HepG2 (cell line): Measurements from ENCODE around the gene SYNGR4. TPM values are rescaled to one million over a fixed set of nuclear protein-coding genes. Genes with fewer than 3 reads are reported as not detected.

ENCODE experiments used
- BHLHE40 ChIP-seq: IDR thresholded peaks from 2 replicates; pipeline ENCODE4 v1.6.1; 2011; ENCODE audit warnings: low read length, improper control_type of control experiment
- EEA1 ChIP-seq: sonication (generic); formaldehyde crosslinking; IDR thresholded peaks from 2 replicates; pipeline ENCODE4 v1.5.1; 2020; ENCODE audit warnings: mild to moderate bottlenecking, missing genetic modification reagents, borderline replicate concordance
- FOXA1 ChIP-seq, 2 experiments: fragments of 450-650 bp in 1 of 2; sonication (generic) in 1 of 2; formaldehyde crosslinking in 1 of 2; IDR thresholded peaks; 2 replicates each; pipeline versions ENCODE4 v1.4.0 to v1.6.1; 2016 to 2020; ENCODE audit warnings: missing genetic modification reagents in 1 of 2
- FOXK2 ChIP-seq: fragments of 450-650 bp; IDR thresholded peaks from 2 replicates; pipeline ENCODE4 v1.6.1; 2016
- JUNB ChIP-seq: sonication (generic); formaldehyde crosslinking; IDR thresholded peaks from 2 replicates; pipeline ENCODE4 v1.8.0; 2022; ENCODE audit warnings: missing genetic modification reagents, mild to moderate bottlenecking, borderline replicate concordance
- NCOR1 ChIP-seq: fragments of 200-600 bp; sonication (generic); IDR thresholded peaks from 2 replicates; pipeline ENCODE4 v1.7.0; 2017; ENCODE audit warnings: antibody characterized with exemption, low read length, borderline replicate concordance
- PHF21A ChIP-seq: sonication (generic); formaldehyde crosslinking; IDR thresholded peaks from 2 replicates; pipeline ENCODE4 v1.5.0; 2020; ENCODE audit warnings: mild to moderate bottlenecking, missing genetic modification reagents
- RARG ChIP-seq: sonication (generic); formaldehyde crosslinking; IDR thresholded peaks from 2 replicates; pipeline ENCODE4 v1.4.0; 2020; ENCODE audit warnings: low read depth, mild to moderate bottlenecking, missing genetic modification reagents
- TOE1 ChIP-seq: sonication (generic); formaldehyde crosslinking; IDR thresholded peaks from 2 replicates; pipeline ENCODE4 v1.4.0; 2020; ENCODE audit warnings: mild to moderate bottlenecking, missing genetic modification reagents
- ZMAT3 ChIP-seq: sonication (generic); formaldehyde crosslinking; conservative IDR thresholded peaks from 2 replicates; pipeline ENCODE4 v1.7.0; 2021; ENCODE audit warnings: missing genetic modification reagents
- ZNF766 ChIP-seq: sonication (generic); formaldehyde crosslinking; IDR thresholded peaks from 2 replicates; pipeline ENCODE4 v1.5.0; 2020; ENCODE audit warnings: missing genetic modification reagents, borderline replicate concordance
- polyA plus RNA-seq, 8 experiments: library from polyadenylated mRNA; depleted of rRNA in 3 of 8; stranded (reverse) in 7 of 8; unstranded in 1 of 8; fragments of >200 nt; fragmentation: Illumina TruSeq in 4 of 8; extraction: Trizol in 4 of 8; gene quantifications; 2 replicates each; pipeline versions ENCODE4 v1.2.1 to v1.2.3, GENCODE V29; 2011 to 2016; ENCODE audit warnings: low read depth in 4 of 8, missing spikeins in 1 of 8, mixed read lengths in 1 of 8; ENCODE audit not compliant: insufficient read depth in 1 of 8
- total RNA-seq, 5 experiments: library from RNA; depleted of rRNA; stranded (reverse); fragments of >200 nt; fragmentation: Illumina TruSeq; extraction: Trizol; gene quantifications; 2 replicates each; pipeline ENCODE4 v1.2.3, GENCODE V29; 2016; ENCODE audit warnings: low read depth in 1 of 5
- TF ChIP-seq, protein P1 (sequence below): sonication (generic); formaldehyde crosslinking; IDR thresholded peaks from 2 replicates; pipeline ENCODE4 v1.4.0; 2020; ENCODE audit warnings: mild to moderate bottlenecking, missing genetic modification reagents
- TF ChIP-seq, protein P2 (sequence below): IDR thresholded peaks from 2 replicates; pipeline ENCODE4 v1.6.1; 2016; ENCODE audit warnings: missing genetic modification reagents, missing compliant biosample characterization
- TF ChIP-seq, protein P3 (sequence below): sonication (generic); formaldehyde crosslinking; IDR thresholded peaks from 2 replicates; pipeline ENCODE4 v1.5.0; 2020; ENCODE audit warnings: missing genetic modification reagents
- TF ChIP-seq, protein P4 (sequence below): sonication (generic); formaldehyde crosslinking; IDR thresholded peaks from 2 replicates; pipeline ENCODE4 v1.4.0; 2020; ENCODE audit warnings: mild to moderate bottlenecking, missing genetic modification reagents, borderline replicate concordance

The SYNGR4 gene
- total and polyA plus RNA-seq, 2 of the 13 experiments (the other 11 are each of a cell fraction or from before 2014, with no cell fraction given), result not detected

DNA sequence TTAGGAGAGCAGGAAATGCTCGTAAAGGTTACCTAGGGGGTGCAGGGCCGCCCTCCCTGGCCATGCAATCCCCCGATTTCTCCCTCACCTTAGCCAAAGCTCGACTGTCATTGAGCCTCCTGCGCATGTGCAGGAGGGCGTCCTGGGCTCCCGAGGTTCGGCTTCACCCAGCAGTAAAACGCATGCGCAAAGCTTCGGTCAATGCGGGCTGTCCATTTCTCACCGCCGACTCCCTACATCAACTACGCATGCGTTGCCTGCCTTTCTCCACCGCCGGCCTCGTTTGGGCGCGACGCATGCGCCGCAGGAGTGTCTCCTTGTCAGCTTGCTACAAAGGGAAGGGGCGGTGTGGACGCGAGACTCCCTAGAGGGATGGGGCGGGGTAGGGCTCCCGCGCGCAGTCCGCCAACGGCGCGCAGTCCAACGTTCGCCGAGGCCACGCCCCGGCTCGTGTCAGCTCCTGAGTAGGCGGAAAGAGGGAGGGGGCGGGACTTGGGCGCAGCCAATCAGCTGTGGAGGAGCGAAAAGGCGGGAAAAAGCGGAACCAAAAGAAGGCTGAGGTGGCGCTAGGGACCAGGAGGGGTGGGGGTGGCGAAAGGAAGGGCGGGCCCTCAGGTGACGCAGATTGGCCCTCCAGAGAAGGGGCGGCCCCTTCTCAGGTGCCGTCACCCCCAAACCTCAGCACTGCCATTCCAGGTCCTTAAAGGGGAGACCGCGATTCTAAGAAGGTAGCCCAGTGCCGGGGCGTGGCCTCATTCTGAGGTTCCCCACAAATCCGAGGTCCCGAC lies at the start of gene SYNGR4, which contains the start of gene TMEM143 (continued):
- TF ChIP-seq, protein P1, sequence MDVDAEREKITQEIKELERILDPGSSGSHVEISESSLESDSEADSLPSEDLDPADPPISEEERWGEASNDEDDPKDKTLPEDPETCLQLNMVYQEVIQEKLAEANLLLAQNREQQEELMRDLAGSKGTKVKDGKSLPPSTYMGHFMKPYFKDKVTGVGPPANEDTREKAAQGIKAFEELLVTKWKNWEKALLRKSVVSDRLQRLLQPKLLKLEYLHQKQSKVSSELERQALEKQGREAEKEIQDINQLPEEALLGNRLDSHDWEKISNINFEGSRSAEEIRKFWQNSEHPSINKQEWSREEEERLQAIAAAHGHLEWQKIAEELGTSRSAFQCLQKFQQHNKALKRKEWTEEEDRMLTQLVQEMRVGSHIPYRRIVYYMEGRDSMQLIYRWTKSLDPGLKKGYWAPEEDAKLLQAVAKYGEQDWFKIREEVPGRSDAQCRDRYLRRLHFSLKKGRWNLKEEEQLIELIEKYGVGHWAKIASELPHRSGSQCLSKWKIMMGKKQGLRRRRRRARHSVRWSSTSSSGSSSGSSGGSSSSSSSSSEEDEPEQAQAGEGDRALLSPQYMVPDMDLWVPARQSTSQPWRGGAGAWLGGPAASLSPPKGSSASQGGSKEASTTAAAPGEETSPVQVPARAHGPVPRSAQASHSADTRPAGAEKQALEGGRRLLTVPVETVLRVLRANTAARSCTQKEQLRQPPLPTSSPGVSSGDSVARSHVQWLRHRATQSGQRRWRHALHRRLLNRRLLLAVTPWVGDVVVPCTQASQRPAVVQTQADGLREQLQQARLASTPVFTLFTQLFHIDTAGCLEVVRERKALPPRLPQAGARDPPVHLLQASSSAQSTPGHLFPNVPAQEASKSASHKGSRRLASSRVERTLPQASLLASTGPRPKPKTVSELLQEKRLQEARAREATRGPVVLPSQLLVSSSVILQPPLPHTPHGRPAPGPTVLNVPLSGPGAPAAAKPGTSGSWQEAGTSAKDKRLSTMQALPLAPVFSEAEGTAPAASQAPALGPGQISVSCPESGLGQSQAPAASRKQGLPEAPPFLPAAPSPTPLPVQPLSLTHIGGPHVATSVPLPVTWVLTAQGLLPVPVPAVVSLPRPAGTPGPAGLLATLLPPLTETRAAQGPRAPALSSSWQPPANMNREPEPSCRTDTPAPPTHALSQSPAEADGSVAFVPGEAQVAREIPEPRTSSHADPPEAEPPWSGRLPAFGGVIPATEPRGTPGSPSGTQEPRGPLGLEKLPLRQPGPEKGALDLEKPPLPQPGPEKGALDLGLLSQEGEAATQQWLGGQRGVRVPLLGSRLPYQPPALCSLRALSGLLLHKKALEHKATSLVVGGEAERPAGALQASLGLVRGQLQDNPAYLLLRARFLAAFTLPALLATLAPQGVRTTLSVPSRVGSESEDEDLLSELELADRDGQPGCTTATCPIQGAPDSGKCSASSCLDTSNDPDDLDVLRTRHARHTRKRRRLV (CRISPR knock-in tag), result no peak
- TF ChIP-seq NCOR1 (no peak), EEA1 (CRISPR knock-in tag) (no peak), FOXK2 (0 out of 2 replicates have a peak, but pooled peaks have one; percentile 15), BHLHE40 (peak; percentile 73), JUNB (no peak), TOE1 (CRISPR knock-in tag) (no peak), FOXA1 (IDR thresholded peaks at IDR 0.05) (no peak), FOXA1 (CRISPR knock-in tag; IDR thresholded peaks at IDR 0.05) (0 out of 2 replicates have a peak, but pooled peaks have one; percentile 17), ZMAT3 (CRISPR knock-in tag) (peak; percentile 77; the same call in 1 of the 2 replicates), PHF21A (CRISPR knock-in tag) (no peak; the same call in 1 of the 2 replicates), ZNF766 (CRISPR knock-in tag) (no peak), RARG (no peak)
- TF ChIP-seq, protein P2, sequence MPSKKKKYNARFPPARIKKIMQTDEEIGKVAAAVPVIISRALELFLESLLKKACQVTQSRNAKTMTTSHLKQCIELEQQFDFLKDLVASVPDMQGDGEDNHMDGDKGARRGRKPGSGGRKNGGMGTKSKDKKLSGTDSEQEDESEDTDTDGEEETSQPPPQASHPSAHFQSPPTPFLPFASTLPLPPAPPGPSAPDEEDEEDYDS (CRISPR knock-in tag), result peak; percentile 53; the same call in 1 of the 2 replicates
- TF ChIP-seq, protein P3, sequence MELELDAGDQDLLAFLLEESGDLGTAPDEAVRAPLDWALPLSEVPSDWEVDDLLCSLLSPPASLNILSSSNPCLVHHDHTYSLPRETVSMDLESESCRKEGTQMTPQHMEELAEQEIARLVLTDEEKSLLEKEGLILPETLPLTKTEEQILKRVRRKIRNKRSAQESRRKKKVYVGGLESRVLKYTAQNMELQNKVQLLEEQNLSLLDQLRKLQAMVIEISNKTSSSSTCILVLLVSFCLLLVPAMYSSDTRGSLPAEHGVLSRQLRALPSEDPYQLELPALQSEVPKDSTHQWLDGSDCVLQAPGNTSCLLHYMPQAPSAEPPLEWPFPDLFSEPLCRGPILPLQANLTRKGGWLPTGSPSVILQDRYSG (CRISPR knock-in tag), result 0 out of 2 replicates have a peak, but pooled peaks have one; percentile 53
- TF ChIP-seq, protein P4, sequence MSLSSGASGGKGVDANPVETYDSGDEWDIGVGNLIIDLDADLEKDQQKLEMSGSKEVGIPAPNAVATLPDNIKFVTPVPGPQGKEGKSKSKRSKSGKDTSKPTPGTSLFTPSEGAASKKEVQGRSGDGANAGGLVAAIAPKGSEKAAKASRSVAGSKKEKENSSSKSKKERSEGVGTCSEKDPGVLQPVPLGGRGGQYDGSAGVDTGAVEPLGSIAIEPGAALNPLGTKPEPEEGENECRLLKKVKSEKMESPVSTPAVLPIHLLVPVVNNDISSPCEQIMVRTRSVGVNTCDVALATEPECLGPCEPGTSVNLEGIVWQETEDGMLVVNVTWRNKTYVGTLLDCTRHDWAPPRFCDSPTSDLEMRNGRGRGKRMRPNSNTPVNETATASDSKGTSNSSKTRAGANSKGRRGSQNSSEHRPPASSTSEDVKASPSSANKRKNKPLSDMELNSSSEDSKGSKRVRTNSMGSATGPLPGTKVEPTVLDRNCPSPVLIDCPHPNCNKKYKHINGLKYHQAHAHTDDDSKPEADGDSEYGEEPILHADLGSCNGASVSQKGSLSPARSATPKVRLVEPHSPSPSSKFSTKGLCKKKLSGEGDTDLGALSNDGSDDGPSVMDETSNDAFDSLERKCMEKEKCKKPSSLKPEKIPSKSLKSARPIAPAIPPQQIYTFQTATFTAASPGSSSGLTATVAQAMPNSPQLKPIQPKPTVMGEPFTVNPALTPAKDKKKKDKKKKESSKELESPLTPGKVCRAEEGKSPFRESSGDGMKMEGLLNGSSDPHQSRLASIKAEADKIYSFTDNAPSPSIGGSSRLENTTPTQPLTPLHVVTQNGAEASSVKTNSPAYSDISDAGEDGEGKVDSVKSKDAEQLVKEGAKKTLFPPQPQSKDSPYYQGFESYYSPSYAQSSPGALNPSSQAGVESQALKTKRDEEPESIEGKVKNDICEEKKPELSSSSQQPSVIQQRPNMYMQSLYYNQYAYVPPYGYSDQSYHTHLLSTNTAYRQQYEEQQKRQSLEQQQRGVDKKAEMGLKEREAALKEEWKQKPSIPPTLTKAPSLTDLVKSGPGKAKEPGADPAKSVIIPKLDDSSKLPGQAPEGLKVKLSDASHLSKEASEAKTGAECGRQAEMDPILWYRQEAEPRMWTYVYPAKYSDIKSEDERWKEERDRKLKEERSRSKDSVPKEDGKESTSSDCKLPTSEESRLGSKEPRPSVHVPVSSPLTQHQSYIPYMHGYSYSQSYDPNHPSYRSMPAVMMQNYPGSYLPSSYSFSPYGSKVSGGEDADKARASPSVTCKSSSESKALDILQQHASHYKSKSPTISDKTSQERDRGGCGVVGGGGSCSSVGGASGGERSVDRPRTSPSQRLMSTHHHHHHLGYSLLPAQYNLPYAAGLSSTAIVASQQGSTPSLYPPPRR (CRISPR knock-in tag), result no peak; the same call in 1 of the 2 replicates
